Breast epithelium (tissue), 3 donors: Measurements from ENCODE around the gene SLC4A8.

Experiments used
- POLR2AphosphoS5 ChIP-seq, 3 donors: sonication (generic); formaldehyde crosslinking; IDR thresholded peaks; one replicate each; pipeline ENCODE4 v1.6.1; 2017; ENCODE audit warnings: antibody characterized with exemption in 3 of 3
- TF ChIP-seq, protein P1 (sequence below), 3 donors: fragments of 450-650 bp; IDR thresholded peaks; one replicate each; pipeline ENCODE4 v1.5.1; 2016 to 2017; ENCODE audit warnings: antibody characterized with exemption in 3 of 3, mild to moderate bottlenecking in 3 of 3, moderate library complexity in 3 of 3

DNA sequence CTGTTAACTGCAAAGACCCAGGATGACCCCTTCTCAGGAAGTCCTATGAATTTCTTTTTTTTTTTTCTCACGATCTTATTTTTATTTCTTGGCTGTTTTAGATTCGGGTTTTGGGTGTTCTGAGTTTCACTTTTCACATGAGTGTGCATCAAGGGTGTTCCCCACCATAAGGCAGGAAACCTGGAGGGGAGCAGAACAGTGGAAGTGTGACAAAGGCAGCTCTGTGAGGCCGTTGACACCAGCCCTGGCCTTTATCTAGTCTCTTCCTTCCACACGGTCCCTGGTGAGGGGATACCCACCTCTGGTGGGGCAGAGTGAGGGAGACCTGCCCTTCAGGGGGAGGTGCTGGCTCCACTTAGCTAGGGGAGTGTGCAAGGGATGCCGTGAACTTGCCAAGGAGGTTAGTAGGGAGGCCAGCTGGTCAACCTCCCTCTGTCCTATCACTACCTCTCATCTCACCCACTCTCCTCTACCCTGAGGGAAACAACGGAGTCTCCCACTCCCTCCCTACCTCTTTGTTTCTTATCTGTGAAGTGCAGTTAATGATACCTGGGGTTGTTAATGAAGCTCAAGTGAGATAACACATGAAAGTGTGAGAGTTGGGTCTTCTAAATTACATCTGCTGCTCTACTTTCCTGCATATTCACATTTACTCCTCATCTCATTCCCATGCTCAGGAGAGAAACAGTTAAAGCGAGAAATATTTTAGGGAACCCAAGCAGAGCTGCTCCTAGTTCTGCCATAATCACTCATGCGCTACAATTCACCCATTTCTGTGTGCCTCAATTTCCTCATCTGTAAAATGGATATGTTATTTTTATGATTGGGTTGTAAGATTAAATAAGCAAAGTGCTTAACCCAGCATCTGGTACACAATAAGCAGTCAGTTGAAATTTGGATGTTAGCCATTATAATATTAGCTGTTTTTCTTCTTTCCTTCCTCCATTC lies 29.1 kb upstream of the SLC4A8 start:
- TF ChIP-seq, protein P1, sequence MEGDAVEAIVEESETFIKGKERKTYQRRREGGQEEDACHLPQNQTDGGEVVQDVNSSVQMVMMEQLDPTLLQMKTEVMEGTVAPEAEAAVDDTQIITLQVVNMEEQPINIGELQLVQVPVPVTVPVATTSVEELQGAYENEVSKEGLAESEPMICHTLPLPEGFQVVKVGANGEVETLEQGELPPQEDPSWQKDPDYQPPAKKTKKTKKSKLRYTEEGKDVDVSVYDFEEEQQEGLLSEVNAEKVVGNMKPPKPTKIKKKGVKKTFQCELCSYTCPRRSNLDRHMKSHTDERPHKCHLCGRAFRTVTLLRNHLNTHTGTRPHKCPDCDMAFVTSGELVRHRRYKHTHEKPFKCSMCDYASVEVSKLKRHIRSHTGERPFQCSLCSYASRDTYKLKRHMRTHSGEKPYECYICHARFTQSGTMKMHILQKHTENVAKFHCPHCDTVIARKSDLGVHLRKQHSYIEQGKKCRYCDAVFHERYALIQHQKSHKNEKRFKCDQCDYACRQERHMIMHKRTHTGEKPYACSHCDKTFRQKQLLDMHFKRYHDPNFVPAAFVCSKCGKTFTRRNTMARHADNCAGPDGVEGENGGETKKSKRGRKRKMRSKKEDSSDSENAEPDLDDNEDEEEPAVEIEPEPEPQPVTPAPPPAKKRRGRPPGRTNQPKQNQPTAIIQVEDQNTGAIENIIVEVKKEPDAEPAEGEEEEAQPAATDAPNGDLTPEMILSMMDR (IDR thresholded peaks at IDR 0.05), result no peak
- no peak for TF ChIP-seq POLR2AphosphoS5 (IDR thresholded peaks at IDR 0.05)
